HG03159 (cell line): Measurements from ENCODE around the gene GPR157.

Experiments
- ATAC-seq: cut with Tn5 transposase; IDR thresholded peaks from one replicate; pipeline ENCODE4 v1.9.1; 2021; ENCODE audit warnings: mild to moderate bottlenecking, moderate library complexity; ENCODE audit not compliant: unreplicated experiment

GPR157 gene

DNA sequence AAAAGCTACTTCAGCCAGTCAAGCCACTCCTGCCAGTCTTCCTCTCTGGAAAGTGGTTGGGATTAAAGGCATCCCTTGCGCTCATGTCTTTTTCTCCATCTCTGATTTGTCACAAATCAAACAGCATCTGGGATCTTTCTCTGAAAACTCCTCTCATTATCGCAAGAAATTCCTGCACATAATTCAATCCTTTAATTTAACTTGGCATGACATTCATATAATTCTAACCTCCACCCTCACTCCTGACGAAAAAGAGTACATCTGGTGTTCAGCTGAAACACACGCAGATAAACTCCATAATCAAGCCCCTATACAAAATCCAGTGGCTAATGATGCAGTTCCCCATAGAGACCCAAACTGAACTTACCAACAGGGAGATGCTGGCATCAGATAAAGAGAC is 40.1 kb downstream of the GPR157 start:
- ATAC-seq, result no peak

DNA sequence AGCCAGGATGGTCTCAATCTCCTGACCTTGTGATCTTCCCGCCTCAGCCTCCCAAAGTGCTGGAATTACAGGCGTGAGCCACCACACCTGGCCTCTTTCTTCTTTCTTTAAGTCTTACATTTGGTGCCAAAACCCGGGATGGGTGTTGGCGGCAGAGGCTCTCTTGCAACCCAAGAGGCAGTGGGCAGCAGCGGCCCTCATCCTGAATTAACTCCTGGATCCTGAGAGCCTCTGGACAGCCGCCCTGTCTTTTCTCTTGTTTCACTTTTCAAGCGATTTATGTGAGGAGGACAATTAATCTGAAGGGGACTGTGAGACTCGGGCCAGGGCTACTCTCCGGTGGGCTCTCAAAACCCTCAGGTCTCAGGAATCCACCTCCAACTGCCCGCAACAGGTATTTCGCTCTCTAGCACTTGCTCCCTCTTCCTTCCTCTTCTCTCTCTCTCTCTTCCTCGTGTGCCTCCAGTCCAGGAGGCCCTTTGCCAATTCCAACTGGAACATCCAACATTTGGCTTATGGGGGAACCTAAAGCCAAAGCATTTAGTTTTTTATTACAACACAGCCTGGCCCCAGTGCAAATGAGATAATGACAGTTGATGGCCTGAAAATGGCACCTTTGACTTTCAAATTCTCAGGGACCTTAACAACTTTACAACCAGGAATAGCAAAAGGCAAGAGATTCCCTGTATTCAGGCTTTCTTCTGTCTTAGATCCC is 41.3 kb downstream of the GPR157 start:
- no peak for ATAC-seq

GRCh38 chr1:9086796-9087195 is 42.1 kb downstream of the GPR157 start:
- ATAC-seq, result no peak

- no peak for ATAC-seq
These were observed 42.9 kb downstream of the GPR157 start for GRCh38 chr1:9086045-9086444.

DNA sequence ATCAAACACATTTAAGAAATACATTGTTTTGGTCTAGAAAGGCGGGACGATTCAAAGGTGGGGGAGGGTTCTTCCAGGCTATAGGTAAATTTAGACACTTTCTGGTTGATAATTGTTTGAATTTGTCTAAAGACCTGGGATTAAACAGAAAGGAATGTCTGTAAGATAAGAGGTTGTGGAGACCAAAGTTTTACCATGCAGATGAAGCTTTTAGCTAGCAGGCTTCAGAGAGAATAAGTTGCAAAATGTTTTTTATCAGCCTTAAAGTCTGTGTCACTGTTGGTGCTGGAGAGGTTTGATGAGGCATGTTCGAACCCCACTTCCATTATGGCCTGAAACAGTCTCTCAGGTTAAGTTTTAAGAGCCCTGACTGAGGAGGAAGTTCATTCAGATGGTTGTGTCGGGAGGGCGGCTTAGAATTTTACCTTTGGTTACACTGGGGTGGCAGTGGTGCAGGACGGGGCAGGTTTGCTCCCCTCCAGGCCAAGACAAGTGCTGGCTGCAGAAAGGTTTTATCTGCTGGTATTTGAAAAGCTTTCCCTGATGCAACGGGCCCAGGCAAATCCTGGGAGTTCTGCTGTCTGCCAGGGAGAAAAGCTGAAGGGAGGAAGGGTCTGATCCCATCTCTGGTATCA is 43.5 kb downstream of the GPR157 start:
- ATAC-seq, result no peak

DNA sequence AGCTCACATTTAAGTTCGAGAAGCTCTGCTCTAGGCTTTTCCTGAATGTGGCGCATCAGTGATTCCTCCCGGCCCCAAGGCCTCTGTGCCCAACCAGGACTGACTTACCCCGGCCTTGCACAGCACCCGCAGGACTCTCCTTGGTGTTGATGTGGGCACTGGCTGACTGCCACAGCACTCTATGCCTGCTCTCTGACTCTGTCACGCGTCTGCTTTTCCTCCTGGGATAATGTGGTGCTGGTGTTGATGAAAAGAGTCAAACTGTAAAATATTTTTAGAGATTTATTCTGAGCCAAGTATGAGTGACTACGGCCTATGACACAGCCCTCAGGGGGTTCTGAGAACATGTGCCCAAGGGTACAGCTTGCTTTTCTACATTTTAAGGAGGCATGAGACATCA is 44.0 kb downstream of the GPR157 start:
- ATAC-seq, result no peak

GRCh38 chr1:9081473-9081872 is 47.4 kb downstream of the GPR157 start:
- ATAC-seq, result no peak

DNA sequence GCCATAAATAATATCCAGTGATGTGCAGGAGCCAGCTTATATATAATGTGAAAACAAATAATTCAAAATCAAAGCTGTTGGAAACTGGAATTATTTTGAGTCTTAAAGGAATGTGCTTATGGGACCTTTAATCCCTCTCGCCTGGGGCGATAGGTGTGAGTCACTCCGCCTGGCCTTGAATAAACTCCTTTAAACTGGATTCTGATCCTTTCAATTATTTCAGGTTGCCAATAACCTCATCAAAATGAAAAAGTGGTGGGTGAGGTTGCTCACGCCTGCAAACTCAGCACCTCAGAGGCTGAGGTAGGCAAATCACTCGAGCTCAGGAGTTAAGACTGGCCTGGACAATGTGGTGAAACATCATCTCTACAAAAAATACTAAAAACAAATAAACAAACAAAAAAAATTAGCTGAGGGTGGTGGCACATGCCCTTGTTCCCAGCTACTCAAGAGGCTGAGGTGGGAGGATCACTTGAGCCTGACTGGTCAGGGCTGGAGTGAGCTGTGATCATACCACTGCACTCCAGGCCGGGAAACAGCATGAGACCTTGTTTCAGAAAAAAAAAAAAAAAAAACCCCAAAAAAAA is 48.1 kb downstream of the GPR157 start:
- no peak for ATAC-seq

GRCh38 chr1:9079988-9080704 is 48.8 kb downstream of the GPR157 start:
- peak; percentile 42 for ATAC-seq

GRCh38 chr1:9078752-9079500 is 50.0 kb downstream of the GPR157 start:
- ATAC-seq, result no peak

- no peak for ATAC-seq
These were observed 50.7 kb downstream of the GPR157 start for GRCh38 chr1:9078015-9078751.

DNA sequence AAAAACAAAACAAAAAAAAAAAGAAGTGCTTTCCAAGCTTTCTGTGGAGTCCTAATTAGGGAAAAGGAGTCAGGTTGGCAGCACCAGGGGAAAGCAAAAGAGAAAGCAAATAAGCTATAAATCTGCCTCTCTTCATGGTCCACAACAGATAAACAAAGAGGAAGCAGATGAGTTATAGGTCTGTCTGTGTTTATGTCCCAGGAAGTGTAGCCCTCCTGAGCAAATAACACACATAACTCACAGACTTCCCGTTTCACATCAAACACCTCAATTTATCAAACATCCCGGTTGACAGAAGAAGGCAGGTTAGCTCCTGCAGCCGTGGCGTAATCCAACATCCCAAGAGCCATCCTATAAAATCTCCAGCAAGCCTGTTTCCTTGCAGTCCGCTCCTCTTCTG is 53.9 kb downstream of the GPR157 start:
- ATAC-seq, result no peak

DNA sequence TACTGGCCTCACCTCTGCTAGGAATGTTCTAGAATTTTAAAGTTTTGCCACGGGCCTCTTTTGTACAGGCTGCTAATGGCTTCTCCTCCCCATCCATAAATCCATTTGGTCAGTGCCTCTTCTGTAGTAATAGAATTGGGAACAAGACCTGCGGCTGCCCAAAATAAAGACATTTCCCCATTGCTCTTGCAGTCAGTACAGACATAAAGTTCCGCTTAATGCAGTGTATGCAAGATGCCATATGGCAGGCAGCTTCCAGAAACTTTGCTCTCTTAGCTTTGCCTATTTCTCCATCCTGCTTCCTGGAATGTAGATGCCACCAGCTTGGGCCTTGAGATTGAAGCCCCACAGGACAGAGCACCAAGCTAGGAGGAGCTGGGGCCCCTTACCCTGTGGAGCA is 55.8 kb downstream of the GPR157 start:
- ATAC-seq, result no peak

DNA sequence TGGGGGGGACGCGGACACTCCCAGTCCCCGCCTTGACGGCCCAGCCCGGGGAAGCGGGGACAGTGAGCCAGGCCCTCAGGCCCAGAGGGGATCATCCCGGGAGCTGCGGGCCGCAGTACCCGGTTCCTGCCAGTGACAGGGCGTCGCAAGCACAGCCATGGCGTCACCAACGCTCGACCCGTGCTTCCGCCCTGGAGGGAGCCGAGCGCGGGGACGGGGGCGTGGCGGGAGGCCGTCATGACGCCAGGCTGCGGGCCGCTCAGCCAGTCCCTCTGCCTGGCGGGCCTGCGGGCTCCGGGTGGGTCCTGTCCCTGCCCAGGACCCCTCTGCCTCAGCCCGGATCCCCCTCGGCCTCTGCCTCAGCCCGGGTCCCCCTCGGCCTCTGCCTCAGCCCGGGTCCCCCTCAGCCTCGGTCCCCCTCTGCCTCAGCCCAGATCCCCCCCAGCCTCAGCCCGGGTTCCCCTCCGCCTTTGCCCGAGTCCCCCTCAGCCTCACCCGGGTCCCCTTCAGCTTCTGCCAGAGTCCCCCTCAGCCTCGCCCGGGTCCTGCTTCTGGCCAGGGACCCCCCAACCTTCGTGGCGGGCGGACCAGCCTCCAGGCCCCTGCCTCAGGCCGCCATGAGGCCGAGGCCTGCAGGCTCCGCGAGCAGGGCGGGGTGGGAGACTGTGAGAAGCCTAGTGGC is 57.2 kb downstream of the GPR157 start:
- no peak for ATAC-seq

DNA sequence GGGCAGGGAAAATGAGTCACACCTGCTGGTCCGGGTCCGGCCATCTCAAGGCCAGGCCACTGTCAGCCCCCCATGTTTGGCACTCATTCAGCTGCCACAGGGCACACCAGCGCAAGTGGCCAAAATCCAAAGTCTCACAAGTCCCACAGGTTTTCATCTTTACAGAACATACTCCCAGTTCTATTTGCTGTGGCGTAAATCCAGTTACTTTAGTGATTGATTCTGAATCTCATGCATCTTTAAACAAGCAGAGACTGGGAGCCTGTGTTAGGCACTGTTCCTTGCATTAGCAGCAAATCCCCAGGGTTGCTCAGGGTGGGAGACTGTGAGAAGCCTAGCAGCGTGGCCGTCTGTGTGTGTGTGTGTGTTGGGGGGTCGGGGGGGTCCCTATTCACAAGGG is 58.4 kb downstream of the GPR157 start:
- no peak for ATAC-seq

GRCh38 chr1:9069326-9070100 is 59.4 kb downstream of the GPR157 start, which contains the start of gene SLC2A5:
Gene SLC2A5 (minus strand): TSS chr1:9069635. CDS start chr1:9069536, 99 bp downstream.
- ATAC-seq, result peak; percentile 91

GRCh38 chr1:9068981-9069325 is 59.9 kb downstream of the GPR157 start:
- ATAC-seq, result no peak

DNA sequence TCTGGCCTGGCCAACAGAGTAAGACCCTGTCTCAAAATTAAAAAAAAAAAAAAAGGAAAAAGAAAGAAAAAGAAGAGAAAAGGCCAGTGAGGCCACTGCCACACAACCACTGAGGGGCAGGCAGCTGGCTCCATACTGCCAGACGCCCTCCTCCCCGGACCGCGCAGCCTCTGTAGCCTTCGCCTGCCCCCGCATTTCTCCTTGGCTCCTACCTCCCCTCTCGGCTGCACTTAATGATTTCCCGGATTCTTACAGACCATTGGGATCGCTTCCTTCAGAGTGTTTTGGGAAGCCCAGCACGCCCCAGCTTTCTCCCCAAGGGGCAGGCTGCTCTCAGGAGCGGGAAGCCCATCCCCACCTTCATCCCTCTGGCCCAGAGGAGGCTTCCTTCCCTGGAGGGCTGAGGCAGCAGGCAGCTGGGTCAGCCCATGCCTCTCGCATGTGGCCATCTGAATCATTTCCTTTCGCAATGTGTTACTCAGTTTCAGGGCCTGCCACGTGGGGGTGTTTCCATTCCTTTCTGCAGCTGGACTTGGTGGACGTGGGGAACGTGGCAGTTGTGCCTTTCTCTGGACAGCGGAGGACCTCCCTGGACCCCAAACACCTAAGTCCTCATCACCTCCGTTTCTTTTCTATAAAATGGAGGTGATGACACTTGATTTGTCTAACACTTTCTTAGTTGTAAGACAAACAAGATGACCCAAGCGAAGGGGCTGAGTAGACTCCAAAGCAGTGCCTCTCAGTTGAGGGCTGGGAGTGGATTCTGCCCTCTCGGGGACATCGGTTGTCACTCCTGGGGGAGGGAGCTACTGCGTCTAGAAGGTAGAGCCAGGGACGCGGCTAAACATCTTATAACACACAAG is 61.7 kb downstream of the GPR157 start:
- no peak for ATAC-seq
